GM21526 (cell line): Measurements from ENCODE around the gene THRSP.
"Not testable (repeated sequence)": the region's sequence is repeated elsewhere in the genome, so short reads cannot be mapped to it uniquely, and the experiment has no call there.

Experiments
- ATAC-seq: cut with Tn5 transposase; IDR thresholded peaks from one replicate; pipeline ENCODE4 v1.9.1; 2021; ENCODE audit warnings: moderate library complexity; ENCODE audit not compliant: unreplicated experiment, low FRiP score

THRSP gene

DNA sequence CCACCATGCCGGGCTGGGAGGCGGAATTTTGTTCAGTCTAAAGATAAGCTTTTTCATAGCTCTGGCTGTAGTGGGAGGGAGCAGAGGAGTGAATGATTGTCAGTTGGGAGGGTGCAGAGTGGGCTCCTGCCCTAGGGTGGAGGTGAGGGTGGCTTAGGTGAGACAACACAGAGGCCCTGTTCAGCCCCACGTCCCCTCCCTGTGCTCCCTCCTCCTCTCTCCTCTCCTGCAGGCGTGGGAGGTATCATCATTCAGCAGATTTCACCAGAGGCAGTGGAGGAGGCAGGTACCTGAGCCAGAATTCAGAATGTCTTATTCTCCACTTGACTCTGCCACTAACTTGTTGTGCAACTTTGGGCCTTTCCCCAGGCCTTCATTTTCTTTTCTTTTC, 1.7 kb upstream of the THRSP start:
- no peak for ATAC-seq

DNA sequence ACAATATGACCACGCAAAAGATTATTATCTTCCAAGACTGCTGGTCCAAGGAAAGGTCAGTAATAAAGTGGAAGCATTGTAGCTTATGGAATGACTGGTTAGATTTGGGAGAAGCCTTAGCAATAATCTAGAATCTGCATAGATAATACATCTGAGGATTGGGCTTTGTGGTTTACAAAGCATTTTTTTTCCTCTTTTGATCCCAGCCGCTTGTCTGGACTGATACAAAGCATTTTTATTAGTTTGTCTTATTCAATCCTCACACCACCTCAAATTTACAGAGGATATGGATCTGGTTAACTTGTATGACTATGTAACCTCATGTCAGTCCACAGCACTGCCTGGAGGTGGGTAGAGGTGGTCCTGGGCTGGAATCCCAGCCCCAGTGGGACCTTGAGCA, 990 bp upstream of the THRSP start:
- ATAC-seq: no peak

DNA sequence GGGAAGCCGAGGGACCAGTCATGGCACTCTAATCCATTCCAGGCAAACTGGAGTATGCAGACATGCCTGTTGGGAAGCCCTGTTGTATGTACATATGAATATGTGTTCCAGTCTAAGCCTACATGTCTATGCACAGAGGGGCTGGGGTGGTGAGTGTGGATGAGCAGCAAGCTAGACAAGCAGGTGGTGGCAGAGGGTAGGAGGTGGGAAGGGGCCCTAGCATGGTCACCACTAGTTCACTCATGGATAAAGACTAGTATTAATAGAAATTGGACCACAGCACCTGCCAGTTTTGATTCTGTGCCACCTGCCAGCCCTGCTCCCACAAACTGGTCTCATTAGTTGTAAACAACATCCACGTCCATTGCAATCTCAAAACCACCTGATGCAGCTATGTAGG, 1.5 kb downstream of the THRSP start:
- no peak for ATAC-seq

DNA sequence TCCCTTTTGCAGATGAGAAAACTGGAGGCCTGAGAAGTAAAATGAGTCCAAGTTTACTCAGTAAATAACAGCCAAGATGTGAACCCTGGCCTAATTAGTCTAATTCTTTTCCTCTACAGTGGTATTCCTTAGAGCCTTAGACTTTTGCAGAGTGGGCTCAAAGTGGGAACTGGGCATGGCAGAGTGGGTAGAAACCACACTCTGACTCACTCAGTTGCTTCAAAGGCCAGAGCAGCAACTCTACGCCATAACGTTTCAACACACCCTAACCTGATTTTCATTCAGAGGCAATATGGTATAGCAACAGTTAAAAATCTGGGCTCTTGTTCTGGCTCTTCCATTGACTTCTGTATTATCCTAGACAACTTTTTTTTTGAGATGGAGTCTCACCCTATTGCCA, 2.8 kb downstream of the THRSP start:
- no peak for ATAC-seq

DNA sequence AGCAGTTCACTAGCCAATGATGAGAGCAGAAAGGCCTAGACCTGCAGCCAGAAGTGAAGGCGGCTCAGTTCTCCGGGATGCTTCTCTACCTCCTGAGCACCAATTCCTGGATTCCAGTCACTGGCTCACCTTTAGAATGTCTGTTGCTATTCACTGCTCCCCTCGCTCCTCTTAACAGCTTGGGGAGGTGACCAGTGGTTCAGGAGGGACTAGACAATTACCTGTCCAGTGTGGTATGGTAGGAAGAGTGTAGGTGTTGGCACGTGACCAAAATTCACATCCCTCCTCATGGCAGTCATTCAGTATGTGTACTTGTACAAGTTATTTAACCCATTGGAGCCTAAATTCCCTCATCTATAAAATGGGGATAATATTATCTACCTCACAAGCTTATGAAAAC, 4.0 kb downstream of the THRSP start:
- no peak for ATAC-seq

DNA sequence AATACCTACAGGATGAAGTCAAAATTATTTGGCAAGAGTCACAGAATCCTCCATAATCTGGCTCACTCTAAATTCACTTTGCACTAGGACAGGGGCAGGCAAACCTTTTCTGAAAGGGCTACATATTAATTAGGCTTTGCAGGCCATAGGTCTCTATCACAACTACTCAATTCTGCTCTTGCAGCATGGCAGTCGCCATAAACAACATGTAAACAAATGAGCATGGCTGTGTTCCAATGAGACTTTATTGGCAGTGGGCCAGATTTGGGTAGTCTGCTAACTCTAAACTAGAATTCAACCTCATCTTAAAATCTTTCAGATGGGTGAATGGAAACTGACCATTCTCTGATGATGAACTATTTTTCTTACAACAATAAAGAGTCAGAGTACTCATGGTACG, 5.8 kb downstream of the THRSP start:
- no peak for ATAC-seq

DNA sequence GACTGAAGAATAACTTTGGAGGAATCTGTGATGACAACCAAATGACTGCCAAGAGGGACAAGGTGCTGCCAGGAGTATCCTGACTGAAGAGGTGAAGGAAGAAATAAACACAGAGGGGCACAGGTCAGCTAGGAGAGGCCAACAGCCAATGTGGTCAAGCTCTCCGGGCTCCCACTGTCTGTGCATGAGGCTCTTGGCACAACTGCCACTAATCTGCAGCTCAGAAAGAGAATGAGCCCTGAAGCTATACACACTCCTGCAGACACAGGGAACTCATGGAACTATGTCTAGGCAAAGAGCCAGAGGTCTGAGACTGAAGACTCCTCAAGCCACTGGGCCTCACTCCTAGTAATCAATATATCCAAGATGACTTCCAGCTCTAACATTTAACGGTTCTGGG, 7.0 kb downstream of the THRSP start:
- no peak for ATAC-seq

DNA sequence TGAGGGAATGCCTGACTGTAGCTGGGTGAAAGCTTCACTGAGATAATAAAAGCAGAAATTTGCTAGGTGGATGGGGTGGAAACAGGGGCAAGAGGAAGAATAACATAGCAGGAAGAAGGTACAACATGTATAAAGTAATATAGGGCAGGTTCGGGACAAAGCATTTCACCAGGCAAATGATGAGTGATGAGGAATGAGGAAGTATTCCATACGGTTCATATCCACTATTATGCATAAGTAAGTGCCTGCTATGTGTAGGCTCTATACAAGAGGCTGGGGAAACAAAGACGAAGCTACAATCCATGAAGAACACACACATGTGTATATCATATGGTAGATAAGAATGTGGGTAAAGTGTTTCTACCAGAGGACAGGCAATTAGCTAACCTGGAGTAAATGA, 8.1 kb downstream of the THRSP start:
- ATAC-seq: no peak

DNA sequence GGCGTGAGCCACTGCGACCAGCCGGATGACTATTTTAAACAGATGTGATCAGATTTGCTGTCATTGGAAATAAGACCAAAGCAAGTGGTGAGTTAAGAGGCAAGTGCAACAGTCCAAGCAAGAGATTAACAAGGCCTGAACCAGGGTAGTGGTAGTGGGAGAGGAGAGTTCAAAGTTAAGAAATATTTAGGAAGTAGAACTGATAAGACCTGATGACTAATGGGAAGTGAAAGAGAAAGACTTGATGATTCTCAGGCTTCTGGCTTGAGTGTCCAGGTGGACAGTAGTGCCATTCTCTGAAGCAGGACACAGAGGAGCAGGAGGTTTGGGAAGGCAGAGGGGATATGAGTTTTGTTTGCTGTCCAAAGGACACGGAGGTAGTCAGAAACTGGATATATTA, 8.8 kb downstream of the THRSP start:
- ATAC-seq: no peak

DNA sequence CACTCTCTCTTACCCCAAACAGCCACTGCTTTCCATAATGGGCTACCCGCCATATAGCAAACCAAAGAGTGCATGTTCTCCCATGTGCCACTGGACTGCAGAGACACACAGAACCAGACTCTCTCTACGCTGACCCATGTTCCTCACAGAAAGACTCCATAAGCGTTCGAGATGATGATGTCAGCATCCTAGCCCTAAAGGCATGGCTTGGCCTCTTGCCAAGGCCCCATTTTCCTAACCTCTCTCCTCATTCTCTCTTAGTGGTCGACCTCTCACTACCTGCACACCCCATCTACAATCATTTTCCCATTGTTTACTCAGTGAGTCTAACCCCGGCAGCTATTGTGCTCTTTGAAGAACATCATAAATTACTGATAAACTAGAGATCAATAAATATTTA, 11.1 kb downstream of the THRSP start:
- ATAC-seq: no peak

DNA sequence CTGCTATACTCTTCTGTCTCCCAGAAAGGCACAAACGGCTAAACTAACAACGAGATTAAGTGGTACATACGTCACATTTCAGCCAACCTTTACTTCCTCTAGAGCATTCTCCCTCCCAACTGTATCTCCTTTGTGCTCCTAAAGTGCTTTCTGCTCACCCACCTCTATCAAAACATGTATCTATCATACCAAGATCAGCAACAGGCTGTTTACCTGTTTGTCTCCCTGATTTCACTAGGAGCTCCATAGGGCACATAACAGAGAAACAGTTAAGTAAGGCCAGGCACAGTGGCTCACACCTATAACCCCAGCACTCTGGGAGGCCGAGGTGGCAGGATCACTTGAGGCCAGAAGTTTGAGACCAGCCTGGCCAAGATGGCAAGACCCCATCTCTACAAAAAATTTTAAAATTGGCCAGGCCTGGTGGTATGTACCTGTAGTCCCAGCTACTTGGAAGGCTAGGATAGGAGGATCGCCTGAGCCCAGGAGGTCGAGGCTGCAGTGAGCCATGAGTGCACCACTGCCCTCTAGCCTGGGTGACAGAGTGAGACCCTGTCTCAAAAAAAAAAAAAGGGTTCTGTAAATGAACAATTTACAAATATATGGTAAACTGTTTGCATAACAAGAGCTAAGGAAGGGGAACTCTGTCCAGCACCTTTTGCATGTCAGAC, 13.2 kb downstream of the THRSP start:
- ATAC-seq: no peak

DNA sequence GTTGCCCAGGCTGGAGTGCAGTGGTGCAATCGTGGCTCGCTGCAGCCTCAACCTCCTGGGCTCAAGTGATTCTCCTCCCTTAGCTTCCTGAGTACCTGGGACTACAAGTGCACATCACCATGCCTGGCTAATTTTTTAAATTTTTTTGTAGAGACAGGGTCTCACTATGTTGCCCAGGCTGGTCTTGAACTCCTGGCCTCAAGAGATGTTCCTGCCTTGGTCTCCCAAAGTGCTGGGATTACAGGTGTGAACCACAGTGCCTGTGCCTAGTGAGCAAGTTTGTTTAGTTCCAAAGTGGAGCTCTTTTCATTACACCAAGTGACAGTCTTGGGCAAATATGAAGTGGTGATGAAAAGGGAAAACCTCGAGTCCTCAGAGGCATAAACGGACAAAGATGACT, 13.9 kb downstream of the THRSP start:
- not testable (repeated sequence) for ATAC-seq

DNA sequence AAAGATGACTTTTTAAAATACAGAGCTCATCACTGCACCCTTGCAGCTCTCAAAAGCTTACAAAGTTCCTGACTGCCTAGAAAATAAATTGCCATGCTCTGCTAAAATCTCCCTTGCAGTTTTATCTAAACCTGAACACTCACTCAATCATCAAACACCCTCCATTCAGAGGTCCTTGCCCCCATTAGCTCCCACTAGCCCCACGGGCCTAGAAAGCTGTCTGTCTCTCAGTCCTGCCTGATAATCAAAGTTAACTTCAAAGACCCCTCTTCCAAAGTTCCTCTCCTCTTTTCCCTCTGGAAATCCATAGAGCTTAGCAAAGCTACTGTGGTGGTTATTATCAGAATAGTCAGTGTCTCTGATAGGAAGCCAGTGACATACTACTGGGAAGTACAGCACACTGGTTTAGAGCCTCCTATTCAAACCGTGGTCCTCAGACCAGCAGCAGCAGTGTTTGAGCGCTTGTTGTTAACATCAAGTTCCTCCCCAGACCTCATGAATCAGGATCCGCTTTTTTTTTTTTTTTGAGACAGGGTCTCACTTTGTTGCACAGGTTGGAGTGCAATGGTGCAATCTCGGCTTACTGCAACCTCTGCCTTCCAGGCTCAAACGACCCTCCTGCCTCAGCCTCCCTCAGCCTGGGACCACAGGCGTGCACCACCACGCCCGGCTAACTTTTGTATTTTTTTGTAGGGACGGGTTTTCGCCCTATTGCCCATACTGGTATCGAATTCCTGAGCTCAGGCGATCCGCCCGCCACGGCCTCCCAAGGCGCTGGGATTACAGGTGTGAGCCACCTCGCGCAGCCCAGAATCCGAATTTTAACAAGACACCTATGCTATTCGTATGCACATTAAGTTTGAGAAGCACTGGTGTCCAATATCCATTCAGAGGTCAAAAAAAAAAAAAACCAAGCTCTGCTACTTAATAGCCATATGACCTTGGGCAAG, 14.8 kb downstream of the THRSP start:
- no peak for ATAC-seq

DNA sequence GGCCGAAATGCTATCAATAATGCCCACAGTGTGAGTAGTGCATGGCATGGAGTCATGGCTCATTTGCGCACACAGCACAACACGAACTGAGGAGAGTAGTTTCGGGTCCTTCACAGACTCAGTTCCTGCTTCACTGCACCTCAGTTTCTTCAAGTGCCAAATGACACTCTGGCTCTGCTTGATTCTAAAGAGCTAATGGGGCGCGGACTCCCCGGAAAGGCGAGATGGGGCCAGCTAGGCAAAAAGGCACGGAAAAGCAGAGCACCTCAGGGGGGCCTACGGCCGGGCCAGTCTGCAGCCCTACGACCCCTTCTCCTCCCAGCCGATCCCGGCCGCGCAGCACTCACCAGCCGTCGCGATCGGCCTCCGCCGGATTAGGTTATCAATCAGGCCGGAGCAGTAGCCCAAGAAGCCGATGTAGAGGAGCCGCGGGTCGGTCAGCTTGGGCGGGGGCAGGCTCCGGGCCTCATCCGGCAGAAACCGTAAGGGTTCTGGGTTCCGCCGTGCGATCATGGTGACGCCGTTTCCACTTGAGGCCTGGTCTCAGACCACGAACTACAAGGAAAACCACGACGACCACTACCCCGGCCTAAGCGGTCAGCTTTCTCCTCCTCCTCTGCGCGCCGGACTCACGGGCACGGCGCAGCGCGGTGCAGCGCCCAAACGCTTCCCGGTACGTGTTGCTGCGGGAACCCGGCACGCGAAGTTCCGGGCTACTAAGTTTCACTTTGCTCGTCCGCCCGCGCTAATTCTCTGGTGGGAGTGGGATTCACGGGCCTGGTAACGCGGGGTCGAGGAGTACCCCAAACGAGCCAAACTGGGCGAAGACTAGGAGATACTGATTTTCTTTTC, 15.8 kb downstream of the THRSP start, which contains the start of gene NDUFC2:
Gene NDUFC2, minus strand, starts transcription at position 631 of the 852 bp plus-strand sequence. Its CDS starts 118 bp downstream, at position 513.
- peak; percentile 64 for ATAC-seq

DNA sequence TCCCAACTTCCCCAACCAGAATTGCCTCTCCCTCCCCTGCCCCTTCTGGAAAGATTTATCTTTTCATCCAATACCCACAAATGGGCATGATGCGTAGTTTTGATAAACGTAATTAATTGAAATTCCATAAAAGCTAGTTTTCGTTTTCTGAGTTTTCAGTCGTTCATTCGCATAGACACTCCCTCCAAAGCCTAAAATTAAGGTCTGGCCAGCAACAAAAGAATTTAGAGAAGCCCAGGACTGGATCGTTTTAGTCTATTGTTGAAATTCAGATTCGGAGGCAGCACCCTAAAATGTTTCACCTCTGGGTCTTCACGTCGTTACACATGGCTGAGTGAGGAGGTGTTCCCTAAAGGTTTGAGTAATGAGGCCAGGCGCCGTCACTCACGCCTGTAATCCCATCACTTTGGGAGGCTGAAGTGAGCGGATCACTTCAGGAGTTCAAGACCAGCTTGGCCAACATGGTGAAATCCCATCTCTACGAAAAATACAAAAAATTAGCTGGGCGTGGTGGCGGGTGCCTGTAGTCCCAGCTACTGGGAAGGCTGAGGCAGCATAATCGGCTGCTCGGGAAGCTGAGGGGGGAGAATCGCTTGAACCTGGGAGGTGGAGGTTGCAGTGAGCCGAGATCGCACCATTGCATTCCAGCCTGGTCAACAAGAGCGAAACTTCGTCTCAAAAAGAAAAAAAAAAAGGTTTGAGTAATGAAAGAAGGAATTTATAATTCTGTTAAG, 16.6 kb downstream of the THRSP start:
- ATAC-seq: no peak

DNA sequence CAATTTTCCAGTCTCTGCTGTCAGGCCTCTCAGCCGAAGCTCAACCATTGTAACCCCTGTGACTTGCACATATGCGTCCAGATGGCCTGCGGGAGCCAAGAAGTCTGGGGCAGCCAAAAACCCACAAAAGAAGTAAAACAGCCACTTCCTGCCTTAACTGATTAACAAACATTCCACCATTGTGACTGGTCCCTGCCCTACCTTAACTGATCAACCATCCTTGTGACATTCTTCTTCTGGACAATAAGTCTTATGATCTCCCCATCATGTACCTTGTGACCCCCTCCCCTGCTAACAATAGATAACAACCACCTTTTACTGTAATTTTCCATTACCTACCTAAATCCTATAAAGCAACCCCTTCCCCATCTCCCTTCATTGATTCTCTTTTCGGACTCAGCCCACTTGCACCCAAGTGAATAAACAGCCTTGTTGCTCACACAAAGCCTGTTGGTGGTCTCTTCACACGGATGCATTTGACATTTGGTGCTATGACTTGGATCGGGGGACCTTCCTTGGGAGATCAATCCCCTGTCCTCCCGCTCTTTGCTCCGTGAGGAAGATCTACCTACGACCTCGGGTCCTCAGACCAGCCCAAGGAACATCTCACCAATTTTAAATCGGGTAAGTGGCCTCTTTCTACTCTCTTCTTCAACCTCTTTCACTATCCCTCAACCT, 17.3 kb downstream of the THRSP start:
- ATAC-seq: no peak

DNA sequence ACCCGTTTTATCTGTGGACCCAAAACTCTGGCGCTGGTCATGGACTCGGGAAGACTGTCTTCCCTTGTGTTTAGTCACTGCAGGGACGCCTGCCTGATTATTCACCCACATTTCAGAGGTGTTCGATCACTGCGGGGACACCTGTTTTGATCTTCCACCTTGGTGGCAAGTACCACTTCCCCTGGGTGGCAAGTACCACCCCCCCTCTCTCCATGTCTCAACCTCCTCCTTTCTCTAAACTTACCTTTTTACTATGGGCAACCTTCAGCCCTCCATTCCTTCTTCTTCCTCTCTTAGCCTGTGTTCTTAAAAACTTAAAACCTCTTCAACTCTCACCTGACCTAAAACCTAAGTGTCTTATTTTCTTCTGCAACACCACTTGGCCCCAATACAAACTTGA, 17.9 kb downstream of the THRSP start:
- ATAC-seq: no peak

DNA sequence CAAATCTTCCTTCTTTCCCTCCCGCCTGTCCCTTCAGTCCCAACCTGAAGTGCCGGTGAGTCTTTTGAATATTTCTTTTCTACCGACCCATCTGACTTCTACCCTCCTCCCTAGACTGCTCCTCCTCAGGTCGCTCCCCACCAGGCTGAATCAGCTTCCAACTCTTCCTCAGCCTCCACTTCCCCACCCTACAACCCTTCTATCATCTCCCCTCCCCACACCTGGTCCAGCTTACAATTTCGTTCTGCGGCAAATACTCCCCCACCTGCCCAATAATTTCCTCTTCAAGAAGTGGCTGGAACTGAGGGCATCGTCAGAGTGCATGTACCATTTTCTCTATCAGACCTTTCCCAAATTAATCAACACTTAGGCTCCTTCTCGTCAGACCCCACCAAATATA, 18.5 kb downstream of the THRSP start:
- ATAC-seq: no peak

DNA sequence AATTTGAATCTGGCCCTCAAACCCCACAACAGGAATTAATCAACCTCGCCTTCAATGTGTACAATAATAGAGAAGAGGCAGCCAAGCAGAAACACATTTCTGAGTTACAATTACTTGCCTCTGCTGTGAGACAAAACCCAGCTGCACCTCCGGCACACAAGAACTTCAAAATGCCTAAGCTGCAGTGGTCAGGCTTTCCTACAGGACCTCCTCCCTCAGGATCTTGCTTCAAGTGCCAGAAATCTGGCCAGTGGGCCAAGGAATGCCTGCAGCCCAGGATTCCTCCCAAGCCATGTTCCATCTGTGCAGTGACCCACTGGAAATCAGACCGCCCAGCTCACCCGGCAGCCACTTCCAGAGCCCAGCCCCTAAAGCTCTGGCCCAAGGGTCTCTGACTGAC, 19.4 kb downstream of the THRSP start:
- ATAC-seq: no peak

DNA sequence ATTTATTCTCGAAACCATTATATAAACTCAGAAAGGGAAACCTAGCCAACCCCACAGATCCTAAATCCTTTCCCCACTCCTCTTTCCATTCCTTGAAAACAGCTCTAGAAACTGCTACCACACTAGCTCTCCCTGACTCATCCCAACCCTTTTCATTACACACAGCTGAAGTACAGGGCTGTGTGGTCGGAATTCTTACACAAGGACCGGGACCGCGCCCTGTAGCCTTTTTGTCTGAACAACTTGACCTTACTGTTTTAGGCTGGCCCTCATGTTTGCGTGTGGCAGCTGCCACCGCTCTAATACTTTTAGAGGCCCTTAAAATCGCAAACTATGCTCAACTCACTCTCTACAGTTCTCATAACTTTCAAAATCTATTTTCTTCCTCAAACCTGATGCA, 20.8 kb downstream of the THRSP start:
- ATAC-seq: not testable (repeated sequence)
